IMR-90 (cell line): ENCODE data around the gene ANO1. TPM values are rescaled to one million over a fixed set of nuclear protein-coding genes. Genes with fewer than 3 reads are reported as not detected.

Experiments
- ATAC-seq: fragments of 200-7000 bp; cut with Tn5 transposase; 2 replicates; pipeline ENCODE4 v1.9.1; 2020; ENCODE audit warnings: low read depth, mild to moderate bottlenecking, moderate library complexity
- BruUV-seq: library from RNA; stranded (reverse); fragments of 400-500 nt; replicated peaks from 2 replicates; lab custom pipeline; 2021; lab: Mats Ljungman, UMichigan
- CTCF ChIA-PET: fragments of 300-600 bp; formaldehyde crosslinking; extraction: SDS; loops from one replicate; lab custom pipeline; 2021; ENCODE audit warnings: antibody characterized with exemption; lab: Yijun Ruan, JAX
- POLR2A ChIA-PET: fragments of 300-600 bp; sonication (Branson Sonifier 250); formaldehyde crosslinking; loops from one replicate; lab custom pipeline; 2022; ENCODE audit warnings: antibody characterized with exemption; ENCODE audit not compliant: unreplicated experiment; lab: Charles Lee
- DNase-seq: peaks from one replicate; pipeline ENCODE4 v3.0.0; 2013
- H2AFZ ChIP-seq: replicated peaks from 2 replicates; pipeline ENCODE3; 2013; ENCODE audit warnings: low read length, mild to moderate bottlenecking; ENCODE audit not compliant: poor library complexity
- H2AK5ac ChIP-seq: 2 replicates; pipeline ENCODE4 v1.6.1; 2013; ENCODE audit warnings: low read depth, low read length, inconsistent platforms
- H2AK9ac ChIP-seq: replicated peaks from 2 replicates; pipeline ENCODE3; 2013; ENCODE audit warnings: mild to moderate bottlenecking, low read depth, low read length, moderate library complexity; ENCODE audit not compliant: poor library complexity
- H2BK120ac ChIP-seq: 2 replicates; pipeline ENCODE4 v1.6.1; 2013; ENCODE audit warnings: low read depth, low read length, inconsistent platforms
- H2BK15ac ChIP-seq: 3 replicates; pipeline ENCODE4 v1.6.1; 2013; ENCODE audit warnings: low read depth, low read length, inconsistent platforms
- H2BK20ac ChIP-seq: 2 replicates; pipeline ENCODE4 v1.6.1; 2013; ENCODE audit warnings: low read depth, mild to moderate bottlenecking, inconsistent platforms, low read length, moderate library complexity
- H2BK5ac ChIP-seq: 2 replicates; pipeline ENCODE4 v1.6.1; 2013; ENCODE audit warnings: mild to moderate bottlenecking, low read depth, low read length, inconsistent platforms; ENCODE audit not compliant: poor library complexity, severe bottlenecking
- H3K14ac ChIP-seq: replicated peaks from 2 replicates; pipeline ENCODE4 v1.6.1; 2013; ENCODE audit warnings: low read depth, low read length, inconsistent platforms
- H3K18ac ChIP-seq: 2 replicates; pipeline ENCODE4 v1.6.1; 2013; ENCODE audit warnings: low read depth, low read length, control low read depth
- H3K23ac ChIP-seq: 2 replicates; pipeline ENCODE4 v1.6.1; 2013; ENCODE audit warnings: low read depth, low read length, inconsistent platforms
- H3K27ac ChIP-seq: 2 replicates; pipeline ENCODE4 v1.5.1; 2013; ENCODE audit warnings: mild to moderate bottlenecking, control low read depth, low read length; ENCODE audit not compliant: insufficient read depth
- H3K27me3 ChIP-seq: 2 replicates; pipeline ENCODE4 v1.6.1; 2013; ENCODE audit warnings: low read length; ENCODE audit not compliant: control insufficient read depth, insufficient read depth
- H3K36me3 ChIP-seq: 2 replicates; pipeline ENCODE4 v1.6.1; 2013; ENCODE audit warnings: low read length, mixed read lengths; ENCODE audit not compliant: control insufficient read depth, insufficient read depth
- H3K4ac ChIP-seq: 2 replicates; pipeline ENCODE4 v1.6.1; 2013; ENCODE audit warnings: low read depth, low read length, inconsistent platforms
- H3K4me1 ChIP-seq: 2 replicates; pipeline ENCODE4 v1.6.1; 2013; ENCODE audit warnings: low read length, mixed read lengths; ENCODE audit not compliant: control insufficient read depth, insufficient read depth
- H3K4me2 ChIP-seq: 2 replicates; pipeline ENCODE4 v1.6.1; 2013; ENCODE audit warnings: low read depth, mild to moderate bottlenecking, control low read depth, low read length, moderate library complexity
- H3K4me3 ChIP-seq: 2 replicates; pipeline ENCODE4 v1.5.1; 2013; ENCODE audit warnings: low read depth, mild to moderate bottlenecking, control low read depth, low read length, moderate library complexity; ENCODE audit not compliant: insufficient read depth
- H3K56ac ChIP-seq: 2 replicates; pipeline ENCODE4 v1.6.1; 2013; ENCODE audit warnings: low read length, inconsistent platforms; ENCODE audit not compliant: insufficient read depth; ENCODE audit errors: extremely low read depth
- H3K79me1 ChIP-seq, 2 experiments: 2 replicates each; pipeline ENCODE4 v1.6.1; 2013; ENCODE audit warnings: low read length in 2 of 2, inconsistent platforms in 1 of 2, low read depth in 1 of 2
- H3K9ac ChIP-seq: 2 replicates; pipeline ENCODE4 v1.6.1; 2013; ENCODE audit warnings: low read depth, low read length, control low read depth
- H3K9me1 ChIP-seq: 2 replicates; pipeline ENCODE4 v1.6.1; 2013; ENCODE audit warnings: low read length, inconsistent platforms; ENCODE audit not compliant: insufficient read depth
- H3K9me3 ChIP-seq: 2 replicates; pipeline ENCODE4 v1.6.1; 2013; ENCODE audit warnings: low read length; ENCODE audit not compliant: control insufficient read depth, insufficient read depth
- H4K20me1 ChIP-seq: 2 replicates; pipeline ENCODE4 v1.6.1; 2013; ENCODE audit warnings: low read length, inconsistent platforms; ENCODE audit not compliant: insufficient read depth
- H4K5ac ChIP-seq: 2 replicates; pipeline ENCODE4 v1.6.1; 2013; ENCODE audit warnings: mild to moderate bottlenecking, low read depth, low read length, control low read depth
- H4K8ac ChIP-seq, 2 experiments: 2 replicates each; pipeline ENCODE4 v1.6.1; 2013; ENCODE audit warnings: low read depth in 2 of 2, low read length in 2 of 2, control low read depth in 1 of 2, inconsistent platforms in 1 of 2
- H4K91ac ChIP-seq: 2 replicates; pipeline ENCODE4 v1.6.1; 2013; ENCODE audit warnings: low read depth, low read length, inconsistent platforms; ENCODE audit not compliant: insufficient read depth
- MAFK ChIP-seq: IDR thresholded peaks from 2 replicates; pipeline ENCODE4 v1.6.1; 2012; ENCODE audit warnings: low read depth, low read length, improper control_type of control experiment
- MXI1 ChIP-seq: IDR thresholded peaks from 2 replicates; pipeline ENCODE4 v1.6.1; 2012; ENCODE audit warnings: low read depth, mild to moderate bottlenecking, low read length, moderate library complexity, borderline replicate concordance
- NFE2L2 ChIP-seq: fragments of 150-350 bp; IDR thresholded peaks from 2 replicates; pipeline ENCODE4 v1.6.1; 2016; ENCODE audit warnings: low read depth, mild to moderate bottlenecking, low read length
- WGBS, 2 experiments: methylation state at CpG; one replicate each; pipeline versions ENCODE4 v1.1.5 to v1.1.7; 2013; ENCODE audit warnings: missing lambda C conversion rate in 2 of 2; ENCODE audit not compliant: insufficient read length in 1 of 2; ENCODE audit errors: extremely low coverage in 2 of 2; 5-methylcytosine and 5-hydroxymethylcytosine counted together
- dilution Hi-C: fragments of 300-500 bp; cut with HindIII; formaldehyde crosslinking; loops from one replicate; pipeline ENCODE4 v1.14.3; 2018; ENCODE audit warnings: low sequenced_read_pairs; ENCODE audit not compliant: unreplicated experiment
- in situ Hi-C: fragments of 300-500 bp; cut with MboI; formaldehyde crosslinking; loops from 3 replicates; pipeline ENCODE4 v1.14.3; 2019; ENCODE audit warnings: low sequenced_read_pairs, inconsistent platforms, mixed read lengths
- intact Hi-C: fragments of 100-400 bp; cut with micrococcal nuclease; formaldehyde crosslinking; loops from 2 replicates; pipeline ENCODE4 v1.10.0; 2022
- polyA plus RNA-seq, 3 experiments: library from polyadenylated mRNA; depleted of rRNA; stranded (reverse); fragments of >200 nt; gene quantifications; 2 replicates each; pipeline ENCODE4 v1.2.3, GENCODE V29; 2012; ENCODE audit warnings: low replicate concordance in 1 of 3
- total RNA-seq: library from RNA; depleted of rRNA; stranded (reverse); fragments of >200 nt; gene quantifications from 2 replicates; pipeline ENCODE4 v1.2.3, GENCODE V29; 2012
- TF ChIP-seq, protein P1 (sequence below): conservative IDR thresholded peaks from 2 replicates; pipeline ENCODE4 v1.5.1; 2012; ENCODE audit warnings: mild to moderate bottlenecking, low read depth, low read length, improper control_type of control experiment
- TF ChIP-seq, protein P2 (sequence below): fragments of 150-350 bp; IDR thresholded peaks from 2 replicates; pipeline ENCODE4 v1.6.1; 2017; ENCODE audit warnings: mild to moderate bottlenecking, antibody characterized with exemption, low read length, low read depth
- TF ChIP-seq, protein P3 (sequence below): fragments of 150-350 bp; IDR thresholded peaks from 2 replicates; pipeline ENCODE4 v1.6.1; 2016; ENCODE audit warnings: low read depth, mild to moderate bottlenecking, low read length, moderate library complexity, borderline replicate concordance

The ANO1 gene
- total and polyA plus RNA-seq, 2 of the 4 experiments (the other 2 are of a cell fraction) = 4.1 to 10.7 TPM

DNA sequence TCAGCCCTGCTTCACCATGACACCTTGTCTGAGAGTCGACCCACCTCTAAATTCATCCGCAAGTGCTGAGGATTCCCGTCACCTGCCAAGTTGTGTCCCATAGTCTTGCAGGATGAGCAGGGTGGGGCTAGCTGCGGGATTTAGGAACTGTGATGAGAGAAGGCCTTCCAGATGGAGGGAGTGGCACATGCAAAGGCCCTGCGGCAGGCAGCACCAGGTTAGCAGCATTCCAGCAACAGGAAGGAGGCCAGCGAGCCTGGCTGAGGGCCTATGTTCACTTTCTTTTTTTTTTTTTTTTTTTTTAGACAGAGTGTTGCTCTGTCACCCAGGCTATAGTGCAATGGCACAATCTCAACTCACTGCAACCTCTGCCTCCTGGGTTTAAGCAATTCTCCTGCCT, 31.8 kb downstream of the ANO1 start:
- no peak overlapping the region for H3K56ac ChIP-seq
- no peaks in the 10 kb centered on the region for H3K36me3 ChIP-seq
- H4K20me1 ChIP-seq = no peaks in the 10 kb centered on the region
- peaks cover 18% of the 10 kb centered on the region for H3K4me1 ChIP-seq
- H4K8ac ChIP-seq = no peak overlapping the region
- no peak overlapping the region for H3K27ac ChIP-seq
- H3K4ac ChIP-seq = no peak overlapping the region
- no TSS peak for BruUV-seq
- H3K14ac ChIP-seq = no peak overlapping the region
- no peak overlapping the region for H2BK5ac ChIP-seq
- H3K79me1 ChIP-seq = no peaks in the 10 kb centered on the region
- H3K27me3 ChIP-seq = no peaks in the 10 kb centered on the region
- peaks cover 12% of the 10 kb centered on the region for H3K9me1 ChIP-seq
- H2BK120ac ChIP-seq = no peak overlapping the region
- H3K9me3 ChIP-seq = no peaks in the 10 kb centered on the region
- no peak overlapping the region for H2BK15ac ChIP-seq
- no peak overlapping the region for H4K91ac ChIP-seq
- dilution Hi-C loops (no loop called here), in situ Hi-C loops (no loop called here), intact Hi-C loops (no loop called here)
- H3K18ac ChIP-seq = no peak overlapping the region
- no peak overlapping the region for H2BK20ac ChIP-seq
- no peak overlapping the region for H3K4me3 ChIP-seq
- H3K9ac ChIP-seq = no peak overlapping the region
- DNase-seq = no peak
- WGBS, 2 experiments = no CpG with 5 or more reads among the region's 6 CpGs
- H3K23ac ChIP-seq = no peak overlapping the region
- no peak overlapping the region for H4K5ac ChIP-seq
- no peak for ATAC-seq
- no peak overlapping the region for H2AFZ ChIP-seq
- POLR2A ChIA-PET = no interaction called here
- H2AK5ac ChIP-seq = no peak overlapping the region
- H3K4me2 ChIP-seq = no peak overlapping the region
- CTCF ChIA-PET = no interaction called here
- TF ChIP-seq MAFK = no peak
- TF ChIP-seq, protein P1, sequence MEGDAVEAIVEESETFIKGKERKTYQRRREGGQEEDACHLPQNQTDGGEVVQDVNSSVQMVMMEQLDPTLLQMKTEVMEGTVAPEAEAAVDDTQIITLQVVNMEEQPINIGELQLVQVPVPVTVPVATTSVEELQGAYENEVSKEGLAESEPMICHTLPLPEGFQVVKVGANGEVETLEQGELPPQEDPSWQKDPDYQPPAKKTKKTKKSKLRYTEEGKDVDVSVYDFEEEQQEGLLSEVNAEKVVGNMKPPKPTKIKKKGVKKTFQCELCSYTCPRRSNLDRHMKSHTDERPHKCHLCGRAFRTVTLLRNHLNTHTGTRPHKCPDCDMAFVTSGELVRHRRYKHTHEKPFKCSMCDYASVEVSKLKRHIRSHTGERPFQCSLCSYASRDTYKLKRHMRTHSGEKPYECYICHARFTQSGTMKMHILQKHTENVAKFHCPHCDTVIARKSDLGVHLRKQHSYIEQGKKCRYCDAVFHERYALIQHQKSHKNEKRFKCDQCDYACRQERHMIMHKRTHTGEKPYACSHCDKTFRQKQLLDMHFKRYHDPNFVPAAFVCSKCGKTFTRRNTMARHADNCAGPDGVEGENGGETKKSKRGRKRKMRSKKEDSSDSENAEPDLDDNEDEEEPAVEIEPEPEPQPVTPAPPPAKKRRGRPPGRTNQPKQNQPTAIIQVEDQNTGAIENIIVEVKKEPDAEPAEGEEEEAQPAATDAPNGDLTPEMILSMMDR = no peak
- TF ChIP-seq, protein P2, sequence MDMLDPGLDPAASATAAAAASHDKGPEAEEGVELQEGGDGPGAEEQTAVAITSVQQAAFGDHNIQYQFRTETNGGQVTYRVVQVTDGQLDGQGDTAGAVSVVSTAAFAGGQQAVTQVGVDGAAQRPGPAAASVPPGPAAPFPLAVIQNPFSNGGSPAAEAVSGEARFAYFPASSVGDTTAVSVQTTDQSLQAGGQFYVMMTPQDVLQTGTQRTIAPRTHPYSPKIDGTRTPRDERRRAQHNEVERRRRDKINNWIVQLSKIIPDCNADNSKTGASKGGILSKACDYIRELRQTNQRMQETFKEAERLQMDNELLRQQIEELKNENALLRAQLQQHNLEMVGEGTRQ = no peak
- TF ChIP-seq, protein P3, sequence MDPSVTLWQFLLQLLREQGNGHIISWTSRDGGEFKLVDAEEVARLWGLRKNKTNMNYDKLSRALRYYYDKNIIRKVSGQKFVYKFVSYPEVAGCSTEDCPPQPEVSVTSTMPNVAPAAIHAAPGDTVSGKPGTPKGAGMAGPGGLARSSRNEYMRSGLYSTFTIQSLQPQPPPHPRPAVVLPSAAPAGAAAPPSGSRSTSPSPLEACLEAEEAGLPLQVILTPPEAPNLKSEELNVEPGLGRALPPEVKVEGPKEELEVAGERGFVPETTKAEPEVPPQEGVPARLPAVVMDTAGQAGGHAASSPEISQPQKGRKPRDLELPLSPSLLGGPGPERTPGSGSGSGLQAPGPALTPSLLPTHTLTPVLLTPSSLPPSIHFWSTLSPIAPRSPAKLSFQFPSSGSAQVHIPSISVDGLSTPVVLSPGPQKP = no peak
- TF ChIP-seq NFE2L2 = no peak
- TF ChIP-seq MXI1 = no peak
- no peak overlapping the region for H2AK9ac ChIP-seq
